AG09309 (cell line): ENCODE data around the gene DYNLT1.
"Not testable (repeated sequence)": the region's sequence is repeated elsewhere in the genome, so short reads cannot be mapped to it uniquely, and the experiment has no call there.

Source experiments
- DNase-seq: peaks from one replicate; pipeline ENCODE4 v3.0.0-alpha.2; 2010; ENCODE audit warnings: low read depth
- H3K4me3 ChIP-seq: 2 replicates; pipeline ENCODE4 v1.5.1; 2011; ENCODE audit warnings: mild to moderate bottlenecking, low read depth, low read length, moderate library complexity; ENCODE audit not compliant: control insufficient read depth
- TF ChIP-seq, protein P1 (sequence below): IDR thresholded peaks from 2 replicates; pipeline ENCODE4 v1.5.1; 2011; ENCODE audit warnings: mild to moderate bottlenecking, low read depth, low read length, inconsistent platforms; ENCODE audit not compliant: insufficient read depth, control insufficient read depth; ENCODE audit errors: missing control alignments

Gene DYNLT1

DNA sequence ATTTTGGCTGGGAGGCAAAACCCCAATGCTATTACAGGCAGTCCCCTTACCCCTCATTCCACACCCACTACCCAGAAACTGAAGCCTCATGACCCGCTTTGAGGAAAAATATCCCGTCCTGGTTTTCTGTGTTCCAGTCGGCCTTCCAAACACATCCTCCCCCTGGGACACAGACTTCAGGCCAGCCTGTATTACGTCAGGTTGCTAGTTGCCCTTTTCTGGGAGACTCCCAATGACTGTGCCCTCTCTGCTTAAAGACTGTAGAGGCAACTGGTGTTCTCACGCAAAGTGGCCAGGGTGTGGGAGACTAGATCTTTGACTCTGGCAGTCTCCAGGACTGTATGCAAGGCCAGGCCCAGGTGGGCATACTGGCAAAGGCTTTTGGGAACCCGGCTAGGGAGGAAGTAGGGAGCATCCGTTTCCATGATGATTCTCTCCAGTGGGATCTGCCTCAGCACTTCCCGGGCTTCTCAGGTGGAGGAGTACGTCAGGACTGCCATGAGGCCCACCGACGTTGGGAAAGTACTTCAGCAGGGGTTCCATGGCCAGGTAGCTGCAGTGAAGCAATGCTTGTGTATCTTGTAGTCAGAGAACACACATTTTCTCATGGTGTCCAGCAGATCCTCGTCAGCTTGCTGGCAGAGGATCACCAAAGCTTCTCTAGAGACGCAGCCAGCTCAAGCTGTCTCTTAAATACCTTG is 34.9 kb downstream of the DYNLT1 start:
- no peak overlapping the region for H3K4me3 ChIP-seq
- TF ChIP-seq, protein P1, sequence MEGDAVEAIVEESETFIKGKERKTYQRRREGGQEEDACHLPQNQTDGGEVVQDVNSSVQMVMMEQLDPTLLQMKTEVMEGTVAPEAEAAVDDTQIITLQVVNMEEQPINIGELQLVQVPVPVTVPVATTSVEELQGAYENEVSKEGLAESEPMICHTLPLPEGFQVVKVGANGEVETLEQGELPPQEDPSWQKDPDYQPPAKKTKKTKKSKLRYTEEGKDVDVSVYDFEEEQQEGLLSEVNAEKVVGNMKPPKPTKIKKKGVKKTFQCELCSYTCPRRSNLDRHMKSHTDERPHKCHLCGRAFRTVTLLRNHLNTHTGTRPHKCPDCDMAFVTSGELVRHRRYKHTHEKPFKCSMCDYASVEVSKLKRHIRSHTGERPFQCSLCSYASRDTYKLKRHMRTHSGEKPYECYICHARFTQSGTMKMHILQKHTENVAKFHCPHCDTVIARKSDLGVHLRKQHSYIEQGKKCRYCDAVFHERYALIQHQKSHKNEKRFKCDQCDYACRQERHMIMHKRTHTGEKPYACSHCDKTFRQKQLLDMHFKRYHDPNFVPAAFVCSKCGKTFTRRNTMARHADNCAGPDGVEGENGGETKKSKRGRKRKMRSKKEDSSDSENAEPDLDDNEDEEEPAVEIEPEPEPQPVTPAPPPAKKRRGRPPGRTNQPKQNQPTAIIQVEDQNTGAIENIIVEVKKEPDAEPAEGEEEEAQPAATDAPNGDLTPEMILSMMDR, result no peak
- DNase-seq, result no peak

DNA sequence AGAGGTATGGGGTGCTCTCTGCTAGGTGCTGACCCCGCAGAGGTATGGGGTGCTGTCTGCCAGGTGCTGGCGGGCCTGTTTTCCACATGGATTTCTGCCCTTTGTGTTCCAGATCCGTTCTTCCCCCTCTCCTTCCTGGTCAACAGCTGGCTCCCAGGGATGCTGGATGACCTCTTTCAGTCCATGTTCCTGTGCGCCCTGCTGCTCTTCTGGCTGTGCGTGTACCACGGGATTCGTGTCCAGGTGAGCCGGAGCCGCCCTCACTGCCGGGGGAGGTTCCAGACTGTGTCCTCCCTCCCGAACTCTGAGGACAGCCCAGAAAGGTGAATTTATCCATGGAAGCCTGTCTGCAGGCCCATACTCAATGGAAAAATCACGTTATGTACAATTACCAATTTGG is 36.3 kb downstream of the DYNLT1 start:
- DNase-seq, result no peak
- no peak overlapping the region for H3K4me3 ChIP-seq
- TF ChIP-seq, protein P1, result no peak

DNA sequence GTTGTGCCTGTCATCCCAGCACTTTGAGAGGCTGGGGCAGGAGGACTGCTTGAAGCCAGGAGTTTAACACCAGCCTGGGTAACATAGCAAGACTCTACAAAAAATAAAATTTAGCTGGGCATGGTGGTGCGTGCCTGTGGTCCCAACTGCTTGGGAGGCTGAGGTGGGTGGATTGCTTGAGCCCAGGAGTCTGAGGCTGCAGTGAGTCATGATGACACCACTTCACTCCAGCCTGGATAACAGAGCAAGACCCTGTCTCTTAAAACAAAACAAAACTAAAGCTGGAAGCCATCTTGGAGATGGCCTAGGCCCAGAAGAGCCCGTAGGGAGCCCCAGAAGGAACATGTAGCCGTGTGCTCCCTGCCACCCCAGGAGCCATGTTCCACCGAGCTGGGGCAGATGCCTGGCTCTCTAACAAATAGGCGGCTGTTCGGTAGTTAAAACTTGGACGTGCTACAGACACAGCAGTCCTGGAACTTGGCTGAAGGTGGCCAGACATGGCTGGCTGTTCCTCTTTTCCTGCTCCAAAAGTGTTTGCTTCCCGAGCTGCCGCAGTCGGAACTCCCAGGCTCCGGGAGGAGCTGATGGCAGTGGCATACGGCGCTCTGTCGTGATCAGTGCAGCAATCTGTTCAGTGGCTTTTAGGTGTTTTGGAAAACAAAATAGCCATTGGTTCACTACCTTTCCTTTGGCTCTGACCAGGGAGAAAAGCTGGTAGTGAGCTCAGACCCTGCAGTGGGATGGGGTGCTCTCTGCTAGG is 37.0 kb downstream of the DYNLT1 start:
- H3K4me3 ChIP-seq, result no peak overlapping the region
- TF ChIP-seq, protein P1, result no peak
- DNase-seq, result no peak

DNA sequence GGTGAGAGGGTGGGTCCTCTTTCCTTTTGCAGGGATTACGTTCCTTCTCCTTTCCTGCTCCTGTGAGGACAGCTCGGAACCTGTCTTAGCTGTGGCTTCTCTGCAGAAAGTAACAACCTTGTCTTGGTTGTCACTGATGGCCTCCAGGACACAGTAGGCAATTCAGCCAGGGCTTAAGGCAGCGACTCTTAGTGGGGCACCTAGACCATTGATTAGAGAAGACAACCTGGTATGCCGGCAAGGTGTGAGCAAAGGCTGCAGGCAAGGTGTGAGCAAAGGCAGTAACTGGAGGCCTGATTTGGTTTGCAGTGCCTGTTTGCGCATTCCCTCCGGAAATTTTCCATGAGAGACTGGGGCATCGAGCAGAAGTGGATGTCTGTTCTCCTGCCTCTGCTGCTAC is 37.6 kb downstream of the DYNLT1 start:
- DNase-seq, result no peak
- TF ChIP-seq, protein P1, result no peak
- H3K4me3 ChIP-seq, result no peak overlapping the region

DNA sequence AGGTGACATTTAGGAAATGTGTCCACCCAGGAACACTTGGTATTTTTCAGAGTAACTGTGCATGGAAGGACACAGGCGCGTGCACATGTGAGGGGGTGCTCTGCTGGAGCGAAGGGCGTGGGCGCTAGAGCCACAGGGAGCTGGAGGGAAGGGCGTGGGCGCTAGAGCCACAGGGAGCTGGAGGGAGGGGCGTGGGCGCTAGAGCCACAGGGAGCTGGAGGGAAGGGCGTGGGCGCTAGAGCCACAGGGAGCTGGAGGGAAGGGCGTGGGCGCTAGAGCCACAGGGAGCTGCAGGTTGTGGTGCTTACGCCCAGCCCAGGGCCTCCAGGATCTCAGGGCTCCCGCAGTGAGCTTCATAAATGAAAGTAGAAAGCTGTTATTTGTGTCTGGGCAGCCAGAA is 38.5 kb downstream of the DYNLT1 start:
- not testable (repeated sequence) for H3K4me3 ChIP-seq, DNase-seq

DNA sequence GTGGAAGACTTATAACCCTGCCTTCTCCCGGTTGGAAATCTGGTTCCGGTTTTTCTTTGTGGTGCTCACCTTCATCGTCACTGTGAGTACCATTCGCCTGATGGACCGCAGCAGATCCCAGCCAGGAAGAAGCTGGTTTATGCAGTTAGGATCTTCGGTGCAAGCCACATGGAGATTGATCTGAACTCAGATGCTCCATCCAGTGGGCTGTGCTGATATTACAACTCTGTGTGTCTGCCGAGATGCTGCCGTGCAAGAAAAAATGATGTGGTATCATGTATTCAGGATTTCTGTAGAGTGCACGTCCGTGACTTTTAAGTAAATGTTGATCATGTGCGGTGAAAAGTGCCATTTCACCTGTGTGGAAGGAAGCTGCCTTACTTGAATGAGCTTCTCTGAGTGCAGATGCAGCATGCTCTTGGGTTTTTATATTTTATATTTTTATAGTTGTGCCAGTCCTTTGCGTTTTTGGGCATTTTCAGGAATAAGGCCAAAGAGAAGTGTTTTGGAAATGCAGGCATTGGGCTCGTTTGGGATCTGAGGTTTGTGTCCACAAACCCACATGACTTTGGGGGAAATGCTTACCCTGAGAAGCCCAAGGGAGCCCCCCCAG is 39.2 kb downstream of the DYNLT1 start:
- TF ChIP-seq, protein P1, result peak; percentile 75
- peak; percentile 27 for DNase-seq
- H3K4me3 ChIP-seq, result no peak overlapping the region

DNA sequence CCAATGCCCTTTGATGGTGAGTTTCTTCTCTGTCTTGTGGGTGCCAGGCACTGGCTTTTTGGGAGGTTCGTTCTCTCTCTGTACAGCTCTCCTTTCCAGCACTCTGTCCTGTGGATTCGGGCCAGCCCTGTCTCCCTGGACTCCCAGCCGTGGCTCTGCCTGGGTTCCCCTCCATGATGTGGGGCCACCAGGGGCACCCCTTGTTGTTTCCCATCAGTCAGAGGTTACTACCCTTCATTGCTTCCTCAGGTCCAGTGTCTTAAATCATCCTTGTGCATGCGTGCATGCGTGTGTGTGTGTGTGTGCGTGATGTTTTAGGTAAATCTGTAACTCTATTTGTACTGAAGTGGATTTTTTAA is 40.5 kb downstream of the DYNLT1 start:
- no peak overlapping the region for H3K4me3 ChIP-seq
- no peak for DNase-seq
- TF ChIP-seq, protein P1, result no peak
